Stimulated activated CD8-positive, alpha-beta memory T cell treated with anti-CD3 and anti-CD28 coated beads, Interleukin-4, amount 100 ng/mL, for 24 hours (primary cell): ENCODE measurements around the gene AGXT2.
A peak's percentile ranks its signal among the peaks of the same experiment; 100 is the strongest.
"Not testable (repeated sequence)": the region's sequence is repeated elsewhere in the genome, so short reads cannot be mapped to it uniquely, and the experiment has no call there.

Experiments used
- DNase-seq: peaks from one replicate; pipeline ENCODE4 v3.0.0-alpha.2; 2020; ENCODE audit warnings: low read depth

The AGXT2 gene

GRCh38 chr5:35012365-35012764 lies 35.4 kb downstream of the AGXT2 start:
- DNase-seq: no peak

GRCh38 chr5:35010676-35011075 lies 37.1 kb downstream of the AGXT2 start:
- no peak for DNase-seq

- no peak for DNase-seq
These were observed 38.1 kb downstream of the AGXT2 start for GRCh38 chr5:35009657-35010056.

GRCh38 chr5:35009019-35009418 lies 38.7 kb downstream of the AGXT2 start:
- no peak for DNase-seq

- DNase-seq: no peak
These were observed 43.0 kb downstream of the AGXT2 start for GRCh38 chr5:35004771-35005170.

GRCh38 chr5:35004200-35004599 lies 43.5 kb downstream of the AGXT2 start:
- DNase-seq: no peak

GRCh38 chr5:35003018-35003957 lies 44.5 kb downstream of the AGXT2 start:
- DNase-seq: peak; percentile 19

- no peak for DNase-seq
These were observed 45.3 kb downstream of the AGXT2 start for GRCh38 chr5:35002459-35002858.

GRCh38 chr5:35001842-35002241 lies 45.9 kb downstream of the AGXT2 start:
- DNase-seq: no peak

- DNase-seq: no peak
These were observed 49.5 kb downstream of the AGXT2 start for GRCh38 chr5:34998058-34998789.

GRCh38 chr5:34996261-34996660 lies 51.5 kb downstream of the AGXT2 start:
- DNase-seq: no peak

GRCh38 chr5:34993951-34994350 lies 53.8 kb downstream of the AGXT2 start:
- no peak for DNase-seq

GRCh38 chr5:34991486-34992238 lies 56.1 kb downstream of the AGXT2 start:
- DNase-seq: no peak

- no peak for DNase-seq
These were observed 60.8 kb downstream of the AGXT2 start for GRCh38 chr5:34986965-34987364.

- no peak for DNase-seq
These were observed 64.9 kb downstream of the AGXT2 start for GRCh38 chr5:34982823-34983222.

GRCh38 chr5:34978681-34979080 lies 69.1 kb downstream of the AGXT2 start:
- no peak for DNase-seq

GRCh38 chr5:34977934-34978613 lies 69.7 kb downstream of the AGXT2 start:
- no peak for DNase-seq

- DNase-seq: no peak
These were observed 71.4 kb downstream of the AGXT2 start for GRCh38 chr5:34976347-34976746.

GRCh38 chr5:34971655-34972054 lies 76.1 kb downstream of the AGXT2 start:
- not testable (repeated sequence) for DNase-seq

- no peak for DNase-seq
These were observed 77.2 kb downstream of the AGXT2 start for GRCh38 chr5:34970552-34970951.

GRCh38 chr5:34968258-34968657 lies 79.5 kb downstream of the AGXT2 start:
- DNase-seq: no peak

GRCh38 chr5:34967540-34967939 lies 80.2 kb downstream of the AGXT2 start:
- no peak for DNase-seq
